SH-SY5Y (cell line): ENCODE measurements around the gene RNGTT.

ENCODE experiments used
- GATA2 ChIP-seq: IDR thresholded peaks from 2 replicates; pipeline ENCODE4 v1.6.1; 2011; ENCODE audit warnings: mild to moderate bottlenecking, low read depth, low read length
- GATA3 ChIP-seq: IDR thresholded peaks from 2 replicates; pipeline ENCODE4 v1.6.1; 2011; ENCODE audit warnings: low read depth, mild to moderate bottlenecking, low read length, moderate library complexity

- TF ChIP-seq GATA3 (no peak), GATA2 (no peak)
Measured at GRCh38 chr6:88804701-88805100, 158.7 kb downstream of the RNGTT start.
